NCI-H187 treated with DMSO at 0.1 percent for 48 hours (cell line): ENCODE measurements around the gene TRABD2B.

Experiments used
- DNase-seq: peaks from one replicate; lab custom pipeline; 2025; lab: John Stamatoyannopoulos, UW

The TRABD2B gene

DNA sequence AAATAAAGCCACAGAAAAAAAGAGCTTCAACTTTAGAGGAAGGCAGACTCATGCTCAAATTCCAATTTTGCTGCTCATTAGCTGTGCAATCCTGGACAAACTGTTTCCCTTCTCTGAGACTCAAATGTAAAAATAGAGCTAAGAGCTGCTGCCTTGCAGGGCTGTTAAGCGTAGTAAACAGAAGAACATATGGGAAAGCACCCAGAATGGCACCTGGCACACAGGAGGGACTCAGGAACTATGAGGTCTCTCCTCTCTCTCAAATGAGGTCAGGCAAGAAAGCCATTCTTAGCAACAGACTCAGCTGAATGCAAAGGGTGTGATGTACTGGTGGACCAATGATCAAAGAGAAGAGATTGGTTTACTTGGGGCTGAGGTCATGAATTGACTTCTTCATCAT, 61.3 kb downstream of the TRABD2B start:
- no peak for DNase-seq

DNA sequence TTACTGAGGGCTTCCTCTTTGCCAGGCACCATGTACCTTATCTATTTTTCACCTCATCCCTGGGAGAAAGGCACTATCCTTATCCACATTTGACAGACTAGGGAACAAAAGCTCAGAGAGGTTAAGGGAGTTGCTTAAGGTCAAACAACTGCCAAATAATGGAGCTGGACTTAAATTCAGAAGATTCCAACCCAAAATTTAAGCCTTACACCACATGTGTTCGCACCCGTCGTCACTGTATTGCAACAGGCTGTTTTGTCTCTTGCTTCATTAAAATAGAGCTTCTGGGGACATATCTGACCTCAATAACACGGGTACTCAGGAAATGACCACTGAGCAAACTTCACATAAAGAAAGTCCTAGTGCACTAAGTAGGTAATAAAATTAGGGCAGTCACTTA, 62.0 kb downstream of the TRABD2B start:
- no peak for DNase-seq

GRCh38 chr1:47934243-47934805, 62.9 kb downstream of the TRABD2B start:
- no peak for DNase-seq

DNA sequence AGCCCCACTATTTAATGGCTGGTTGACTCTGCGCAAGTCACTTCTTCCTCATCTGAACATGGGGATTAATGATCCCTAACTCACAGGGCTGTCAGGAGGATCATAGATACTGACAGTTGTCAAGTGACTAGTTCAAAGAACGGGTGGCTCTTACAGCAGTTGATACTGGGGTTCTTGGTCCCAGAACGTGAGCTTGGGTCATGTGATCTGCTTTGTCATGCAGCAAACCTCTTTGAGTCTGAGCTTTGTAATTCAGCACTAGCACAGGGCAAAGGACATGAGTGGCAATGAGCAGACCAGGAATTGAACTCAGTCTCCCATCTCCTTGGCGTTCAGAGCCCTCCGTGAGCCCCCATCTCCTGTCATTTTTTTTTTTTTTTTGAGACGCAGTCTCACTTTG, 64.4 kb downstream of the TRABD2B start:
- no peak for DNase-seq

GRCh38 chr1:47931395-47931794, 65.8 kb downstream of the TRABD2B start:
- DNase-seq: no peak

- DNase-seq: no peak
These were observed 66.9 kb downstream of the TRABD2B start for GRCh38 chr1:47930210-47930840.

DNA sequence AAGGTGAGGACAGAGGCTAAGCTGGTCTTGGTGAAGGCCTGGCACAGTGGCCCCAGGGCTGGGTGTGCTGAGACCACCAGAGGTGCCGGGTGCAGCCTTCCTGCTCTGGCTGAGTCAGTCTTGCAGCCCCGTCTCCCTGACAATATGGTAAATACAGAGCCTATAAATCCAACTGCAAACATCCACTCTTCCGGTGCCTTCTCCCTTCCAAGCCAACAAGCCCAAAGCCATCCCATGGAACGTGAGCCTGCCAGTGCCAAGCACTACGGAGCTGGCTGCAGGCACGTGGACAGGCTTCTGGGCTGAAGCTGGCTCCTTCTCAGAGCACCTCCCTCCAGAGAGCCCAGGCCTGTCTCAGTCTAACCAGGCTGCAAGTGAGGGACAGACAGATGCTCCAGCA, 70.0 kb downstream of the TRABD2B start:
- no peak for DNase-seq

GRCh38 chr1:47926461-47926999, 70.7 kb downstream of the TRABD2B start:
- no peak for DNase-seq

GRCh38 chr1:47924270-47925048, 72.7 kb downstream of the TRABD2B start:
- no peak for DNase-seq

GRCh38 chr1:47921935-47922415, 75.2 kb downstream of the TRABD2B start:
- DNase-seq: no peak

- no peak for DNase-seq
These were observed 77.9 kb downstream of the TRABD2B start for GRCh38 chr1:47919113-47919833.

- DNase-seq: no peak
These were observed 78.8 kb downstream of the TRABD2B start for GRCh38 chr1:47918257-47918867.

DNA sequence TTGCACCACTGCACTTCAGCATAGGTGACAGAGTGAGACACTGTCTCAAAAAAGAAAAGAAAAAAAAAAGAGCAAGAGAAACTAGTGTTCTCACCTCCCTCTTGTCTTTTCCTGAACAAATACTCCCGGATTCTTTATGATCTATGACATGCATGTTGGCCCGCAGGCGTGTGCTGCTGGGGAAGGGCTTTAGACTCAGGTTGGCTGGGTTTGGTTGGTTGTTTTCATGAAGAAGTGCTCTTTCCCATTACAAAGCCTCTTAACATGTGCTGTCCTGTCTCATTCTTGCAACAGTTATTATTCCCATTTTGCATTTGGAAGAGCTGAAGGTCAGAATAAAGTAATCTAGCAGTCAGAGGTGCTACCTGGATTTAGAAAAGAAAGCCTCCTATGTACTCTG, 79.5 kb downstream of the TRABD2B start:
- DNase-seq: no peak

GRCh38 chr1:47915677-47916353, 81.4 kb downstream of the TRABD2B start:
- DNase-seq: no peak

DNA sequence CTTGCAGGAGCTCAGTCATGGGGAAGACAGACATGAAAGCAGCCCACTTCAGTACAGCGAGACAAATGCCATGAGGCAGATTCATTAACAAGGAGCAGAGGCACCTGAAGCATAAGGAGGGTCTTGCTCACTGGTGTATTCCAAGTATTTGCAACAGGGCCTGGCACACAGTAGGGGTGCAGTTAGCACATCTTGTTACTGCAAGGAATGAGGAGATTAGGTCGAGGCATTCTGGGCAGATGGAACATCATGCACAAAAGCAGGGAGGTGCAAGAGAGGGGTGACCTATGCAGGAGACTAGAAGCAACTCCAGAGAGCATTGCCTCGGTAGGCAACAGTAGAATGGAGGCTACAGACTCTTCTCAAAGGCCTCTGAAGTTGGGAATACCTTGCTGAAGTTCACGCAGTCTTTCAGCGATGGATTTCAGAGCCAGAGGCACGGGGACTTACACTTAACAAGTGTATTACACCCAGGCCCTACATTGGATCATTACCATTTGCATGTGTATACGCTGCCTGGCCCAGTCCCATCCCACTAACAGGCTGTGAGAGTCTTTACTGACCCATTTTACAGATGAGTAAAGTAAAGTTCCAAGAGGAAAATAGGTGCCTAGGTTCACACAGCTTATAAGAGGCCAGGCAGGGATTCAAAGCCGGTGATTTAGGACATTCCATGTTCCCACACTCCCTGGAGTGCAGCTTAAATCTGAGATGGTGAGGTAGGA, 82.1 kb downstream of the TRABD2B start:
- DNase-seq: no peak

- DNase-seq: no peak
These were observed 82.8 kb downstream of the TRABD2B start for GRCh38 chr1:47914218-47914938.

DNA sequence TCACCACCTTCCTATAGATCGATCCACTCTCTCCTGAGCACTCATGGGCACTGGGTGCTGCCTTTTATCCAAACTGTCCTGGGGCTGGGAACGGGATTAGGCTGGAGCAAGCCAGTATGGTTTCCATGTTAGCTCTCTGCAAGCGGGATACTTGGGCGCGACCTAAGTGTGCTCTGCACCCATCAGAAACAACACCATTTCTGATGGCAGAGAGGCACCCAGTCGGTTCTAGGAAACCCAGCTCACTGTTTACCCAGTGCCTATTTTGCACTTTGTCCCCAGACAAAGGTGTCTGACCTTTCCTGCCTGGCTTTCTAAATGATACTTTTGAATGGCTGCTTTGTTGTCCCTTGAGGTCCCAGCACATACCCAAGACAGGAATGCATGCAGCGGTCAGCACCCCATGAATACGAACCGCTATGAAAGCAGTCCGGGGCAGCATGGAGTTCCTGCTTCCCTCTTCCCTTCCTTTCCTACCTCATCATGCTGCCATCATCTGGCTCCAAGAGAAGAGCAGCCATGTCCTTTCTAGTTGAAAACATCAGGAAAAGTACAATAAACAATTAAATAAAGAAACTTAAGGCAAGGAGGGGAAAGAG, 83.9 kb downstream of the TRABD2B start:
- no peak for DNase-seq

DNA sequence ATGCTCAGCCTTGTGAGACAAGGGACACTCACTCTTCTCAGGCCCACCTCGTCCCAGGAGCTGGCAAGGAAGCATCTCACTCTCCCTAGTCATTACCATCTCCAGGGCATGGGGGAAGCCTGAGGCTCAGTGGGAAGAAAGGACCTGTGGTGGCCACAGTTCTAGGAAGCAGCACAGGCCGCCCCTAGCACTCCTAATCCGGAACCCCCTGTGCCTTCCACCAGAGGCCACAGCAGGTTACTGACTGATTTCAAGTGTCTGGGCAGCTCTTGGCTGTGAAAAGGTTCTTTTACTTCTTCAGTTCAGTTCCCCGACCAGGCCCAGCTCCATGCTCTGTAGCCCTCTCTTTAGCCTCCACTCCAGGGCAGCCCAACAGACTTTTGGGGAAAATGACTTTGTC, 84.4 kb downstream of the TRABD2B start:
- DNase-seq: no peak

DNA sequence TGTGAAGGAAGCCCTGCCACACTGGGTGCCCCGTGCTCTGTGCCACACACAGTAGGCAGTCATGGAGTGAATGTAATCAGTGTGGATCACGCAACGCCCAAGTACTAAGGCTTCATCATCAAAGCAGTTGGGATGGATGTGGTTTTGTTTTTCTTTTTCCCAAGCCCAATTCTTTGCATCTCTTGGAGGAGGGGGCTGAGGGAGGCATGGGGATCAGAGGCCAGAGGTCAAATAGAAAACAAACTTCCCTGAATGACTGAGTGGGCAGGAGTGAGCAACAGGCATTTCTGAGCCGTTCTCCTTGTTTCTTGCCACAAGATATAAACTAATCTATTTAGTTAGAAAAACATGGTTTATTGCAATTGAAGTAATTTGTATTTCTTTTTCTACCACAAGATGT, 85.3 kb downstream of the TRABD2B start:
- DNase-seq: no peak

DNA sequence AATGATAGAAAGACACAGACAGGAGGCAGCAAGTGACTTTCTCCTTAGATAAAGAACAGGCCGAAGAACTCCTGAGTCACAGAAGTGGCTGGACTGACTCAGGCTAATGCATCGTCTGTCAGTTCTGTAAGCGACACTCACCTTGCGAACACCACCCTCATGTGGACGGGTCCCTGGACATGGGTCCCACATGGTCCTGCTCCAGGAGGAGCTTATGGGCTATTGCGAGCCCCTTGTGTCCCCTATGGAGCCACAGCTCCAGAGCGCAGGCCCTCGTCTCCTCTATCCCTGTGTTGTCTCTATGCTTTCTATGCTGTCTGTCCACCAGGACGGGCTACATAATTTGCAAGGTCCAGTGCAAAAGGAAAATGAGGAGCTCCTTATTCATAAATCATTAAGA, 85.8 kb downstream of the TRABD2B start:
- DNase-seq: no peak
